NCI-H1105 (cell line): ENCODE data around the gene PXDC1.

Experiments used
- DNase-seq: peaks from one replicate; lab custom pipeline; 2025; lab: John Stamatoyannopoulos, UW

PXDC1 gene

GRCh38 chr6:3751077-3751729 is at the start of gene PXDC1:
Gene PXDC1, minus strand, starts transcription at chr6:3751713. Its CDS starts 182 bp downstream, at chr6:3751531.
- DNase-seq: no peak

GRCh38 chr6:3800850-3801591 is 49.5 kb upstream of the PXDC1 start:
- no peak for DNase-seq

- DNase-seq: no peak
These were observed 48.2 kb upstream of the PXDC1 start for GRCh38 chr6:3799719-3800118.

- DNase-seq: peak; percentile 55
These were observed 46.8 kb upstream of the PXDC1 start for GRCh38 chr6:3798055-3798919.

GRCh38 chr6:3797231-3798054 is 45.9 kb upstream of the PXDC1 start:
- no peak for DNase-seq

GRCh38 chr6:3796719-3797041 is 45.2 kb upstream of the PXDC1 start:
- DNase-seq: no peak

GRCh38 chr6:3795836-3796718 is 44.6 kb upstream of the PXDC1 start:
- peak; percentile 10 for DNase-seq

GRCh38 chr6:3794092-3794491 is 42.6 kb upstream of the PXDC1 start:
- no peak for DNase-seq

- no peak for DNase-seq
These were observed 42.0 kb upstream of the PXDC1 start for GRCh38 chr6:3793545-3793944.

GRCh38 chr6:3791526-3792203 is 40.2 kb upstream of the PXDC1 start:
- no peak for DNase-seq

- DNase-seq: no peak
These were observed 38.5 kb upstream of the PXDC1 start for GRCh38 chr6:3789896-3790558.

GRCh38 chr6:3789018-3789895 is 37.7 kb upstream of the PXDC1 start:
- DNase-seq: no peak

GRCh38 chr6:3788408-3789017 is 37.0 kb upstream of the PXDC1 start:
- DNase-seq: no peak

- no peak for DNase-seq
These were observed 34.6 kb upstream of the PXDC1 start for GRCh38 chr6:3786141-3786540.

GRCh38 chr6:3785745-3786098 is 34.2 kb upstream of the PXDC1 start:
- DNase-seq: no peak

- DNase-seq: no peak
These were observed 33.6 kb upstream of the PXDC1 start for GRCh38 chr6:3784885-3785744.

GRCh38 chr6:3784423-3784822 is 32.9 kb upstream of the PXDC1 start:
- no peak for DNase-seq
